Coronary artery (tissue), 2 donors: ENCODE measurements around the gene DIAPH1.
A peak's percentile ranks its signal among the peaks of the same experiment; 100 is the strongest.

Experiments
- DNase-seq: peaks from one replicate; pipeline ENCODE4 v3.0.0-alpha.2; 2017; ENCODE audit warnings: low spot score
- H3K27ac ChIP-seq, 2 donors: fragments of 200-600 bp; sonication (generic); one replicate each; pipeline ENCODE4 v1.5.1; 2016 to 2019
- H3K4me3 ChIP-seq: fragments of 200-600 bp; sonication (generic); 2 replicates; pipeline ENCODE4 v1.5.1; 2016; ENCODE audit warnings: mild to moderate bottlenecking, moderate library complexity
- TF ChIP-seq, protein P1 (sequence below): fragments of 200-600 bp; sonication (generic); IDR thresholded peaks from one replicate; pipeline ENCODE4 v1.5.1; 2019; ENCODE audit warnings: antibody characterized with exemption

The DIAPH1 gene

DNA sequence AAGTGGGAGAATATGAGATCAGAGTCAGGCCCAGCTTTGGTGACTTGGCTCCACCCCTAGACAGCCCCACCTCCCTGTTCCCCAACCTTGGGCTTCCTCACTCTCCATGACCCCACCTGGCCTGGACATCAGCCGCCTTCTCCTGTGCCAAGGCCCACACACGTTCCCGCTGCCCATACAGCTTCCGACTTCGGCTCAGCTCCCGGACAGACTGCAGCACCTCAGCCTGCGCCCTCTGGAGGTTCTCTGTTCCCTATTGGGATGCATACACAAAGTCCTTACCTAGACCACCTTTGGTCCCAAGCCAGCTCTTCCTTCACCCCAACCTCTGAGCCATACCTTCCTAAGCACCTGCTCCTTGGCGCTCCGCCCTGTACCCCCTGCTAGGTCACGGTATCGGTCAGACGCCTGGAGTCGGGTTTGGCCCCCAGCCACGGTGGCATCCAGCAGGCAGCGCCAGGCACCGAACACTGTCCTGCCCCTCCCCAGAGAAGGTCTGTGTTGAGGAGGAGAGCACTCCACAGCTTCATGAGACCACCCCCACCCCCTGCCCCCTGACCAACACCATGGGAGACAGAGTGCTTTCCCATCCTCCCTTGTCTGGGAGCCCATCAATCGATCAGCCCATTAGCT lies 30.4 kb upstream of the DIAPH1 start:
- TF ChIP-seq, protein P1, sequence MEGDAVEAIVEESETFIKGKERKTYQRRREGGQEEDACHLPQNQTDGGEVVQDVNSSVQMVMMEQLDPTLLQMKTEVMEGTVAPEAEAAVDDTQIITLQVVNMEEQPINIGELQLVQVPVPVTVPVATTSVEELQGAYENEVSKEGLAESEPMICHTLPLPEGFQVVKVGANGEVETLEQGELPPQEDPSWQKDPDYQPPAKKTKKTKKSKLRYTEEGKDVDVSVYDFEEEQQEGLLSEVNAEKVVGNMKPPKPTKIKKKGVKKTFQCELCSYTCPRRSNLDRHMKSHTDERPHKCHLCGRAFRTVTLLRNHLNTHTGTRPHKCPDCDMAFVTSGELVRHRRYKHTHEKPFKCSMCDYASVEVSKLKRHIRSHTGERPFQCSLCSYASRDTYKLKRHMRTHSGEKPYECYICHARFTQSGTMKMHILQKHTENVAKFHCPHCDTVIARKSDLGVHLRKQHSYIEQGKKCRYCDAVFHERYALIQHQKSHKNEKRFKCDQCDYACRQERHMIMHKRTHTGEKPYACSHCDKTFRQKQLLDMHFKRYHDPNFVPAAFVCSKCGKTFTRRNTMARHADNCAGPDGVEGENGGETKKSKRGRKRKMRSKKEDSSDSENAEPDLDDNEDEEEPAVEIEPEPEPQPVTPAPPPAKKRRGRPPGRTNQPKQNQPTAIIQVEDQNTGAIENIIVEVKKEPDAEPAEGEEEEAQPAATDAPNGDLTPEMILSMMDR = no peak
- Histone ChIP-seq H3K4me3 (no peak overlapping the region), H3K27ac (no peak overlapping the region)
- DNase-seq = no peak

GRCh38 chr5:141647851-141648250 lies 29.1 kb upstream of the DIAPH1 start:
- TF ChIP-seq, protein P1 = no peak
- no peak overlapping the region for H3K27ac ChIP-seq
- DNase-seq = no peak

GRCh38 chr5:141647242-141647641 lies 28.4 kb upstream of the DIAPH1 start:
- H3K4me3 ChIP-seq = no peak overlapping the region
- TF ChIP-seq, protein P1 = no peak
- H3K27ac ChIP-seq = no peak overlapping the region
- no peak for DNase-seq

More at GRCh38 chr5:141647851-141648250, 29.1 kb upstream of the DIAPH1 start:
- H3K4me3 ChIP-seq = no peak overlapping the region

- DNase-seq = no peak
- no peak overlapping the region for H3K27ac ChIP-seq
- no peak overlapping the region for H3K4me3 ChIP-seq
- TF ChIP-seq, protein P1 = no peak
Observed at GRCh38 chr5:141646026-141646425, 27.2 kb upstream of the DIAPH1 start.

- DNase-seq = peak; percentile 5
- Histone ChIP-seq H3K27ac (no peak overlapping the region), H3K4me3 (no peak overlapping the region)
- TF ChIP-seq, protein P1 = no peak
Observed at GRCh38 chr5:141641634-141642267, 23.0 kb upstream of the DIAPH1 start.

DNA sequence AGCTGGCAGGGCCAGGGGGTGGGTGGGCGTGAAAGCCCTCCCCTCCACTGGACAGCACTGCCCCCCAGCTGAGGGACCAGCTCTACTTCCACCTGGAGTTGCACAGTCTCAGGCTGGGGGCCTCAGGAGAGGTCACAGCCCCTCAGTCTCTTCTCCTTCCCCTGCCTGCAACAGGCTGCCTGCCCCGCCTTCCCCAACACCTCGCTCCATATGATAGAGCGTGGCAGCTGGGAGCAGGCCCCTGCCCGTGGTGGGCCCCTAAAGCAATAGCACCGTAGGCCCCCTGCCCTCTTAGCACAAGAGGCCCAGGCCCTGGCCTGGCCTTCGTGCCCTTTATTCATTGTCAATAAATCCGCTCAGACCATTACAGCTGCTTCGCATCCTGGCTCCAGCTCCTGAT lies 21.9 kb upstream of the DIAPH1 start:
- no peak overlapping the region for H3K4me3 ChIP-seq
- TF ChIP-seq, protein P1 = no peak

DNA sequence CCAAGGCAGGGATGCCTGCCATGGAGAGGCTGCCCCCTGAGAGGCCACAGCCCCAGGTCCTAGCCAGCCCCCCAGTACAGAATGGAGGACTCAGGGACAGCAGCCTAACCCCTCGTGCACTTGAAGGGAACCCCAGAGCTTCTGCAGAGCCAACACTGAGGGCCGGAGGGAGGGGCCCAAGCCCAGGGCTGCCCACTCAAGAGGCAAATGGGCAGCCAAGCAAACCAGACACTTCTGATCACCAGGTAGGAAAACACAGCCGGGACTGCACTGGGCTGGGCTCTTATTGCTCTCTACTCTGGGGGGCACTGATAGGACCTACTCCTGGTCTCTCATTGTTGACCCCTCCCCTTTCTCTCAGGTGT lies 21.2 kb upstream of the DIAPH1 start:
- no peak for DNase-seq
- H3K27ac ChIP-seq = no peak overlapping the region
- TF ChIP-seq, protein P1 = no peak

More for the DNA sequence above, 21.9 kb upstream of the DIAPH1 start:
- no peak overlapping the region for H3K27ac ChIP-seq
- peak; percentile 46 for DNase-seq

More for the DNA sequence above, 21.2 kb upstream of the DIAPH1 start:
- H3K4me3 ChIP-seq = no peak overlapping the region
